GM18870 (cell line): Measurements from ENCODE around the gene LRRC36.
"Not testable (repeated sequence)": the region's sequence is repeated elsewhere in the genome, so short reads cannot be mapped to it uniquely, and the experiment has no call there.

Source experiments
- ATAC-seq: cut with Tn5 transposase; IDR thresholded peaks from one replicate; pipeline ENCODE4 v1.9.1; 2021; ENCODE audit warnings: moderate library complexity; ENCODE audit not compliant: unreplicated experiment

Gene LRRC36

GRCh38 chr16:67399218-67399733 is 72.7 kb downstream of the LRRC36 start:
- ATAC-seq: no peak

GRCh38 chr16:67399749-67400704 is 73.4 kb downstream of the LRRC36 start:
- no peak for ATAC-seq

- ATAC-seq: no peak
These were observed 74.3 kb downstream of the LRRC36 start for GRCh38 chr16:67400901-67401300.

GRCh38 chr16:67403976-67404555 is 77.5 kb downstream of the LRRC36 start:
- no peak for ATAC-seq

- ATAC-seq: no peak
These were observed 78.2 kb downstream of the LRRC36 start for GRCh38 chr16:67404740-67405226.

- ATAC-seq: no peak
These were observed 78.7 kb downstream of the LRRC36 start for GRCh38 chr16:67405336-67405735.

GRCh38 chr16:67406111-67406971 is 79.7 kb downstream of the LRRC36 start:
- ATAC-seq: no peak

GRCh38 chr16:67407176-67407787 is 80.7 kb downstream of the LRRC36 start:
- no peak for ATAC-seq

GRCh38 chr16:67407788-67408452 is 81.3 kb downstream of the LRRC36 start:
- no peak for ATAC-seq

GRCh38 chr16:67409631-67410030 is 83.0 kb downstream of the LRRC36 start:
- no peak for ATAC-seq

- ATAC-seq: no peak
These were observed 84.7 kb downstream of the LRRC36 start for GRCh38 chr16:67411339-67411738.

- ATAC-seq: no peak
These were observed 85.7 kb downstream of the LRRC36 start for GRCh38 chr16:67412294-67412693.

GRCh38 chr16:67413978-67414911 is 87.6 kb downstream of the LRRC36 start:
- no peak for ATAC-seq

GRCh38 chr16:67415421-67415820 is 88.8 kb downstream of the LRRC36 start:
- not testable (repeated sequence) for ATAC-seq

- ATAC-seq: no peak
These were observed 89.5 kb downstream of the LRRC36 start, which contains the start of gene ZDHHC1 for GRCh38 chr16:67415872-67416793. Gene ZDHHC1 (minus strand): TSS chr16:67416477. CDS start chr16:67407775, 8,702 bp downstream.

GRCh38 chr16:67417333-67418061 is 90.9 kb downstream of the LRRC36 start:
- no peak for ATAC-seq

GRCh38 chr16:67419502-67419901 is 92.9 kb downstream of the LRRC36 start:
- no peak for ATAC-seq
